C4-2B (cell line): ENCODE measurements around the gene ADIPOR1.

Experiments used
- ZFX ChIP-seq: fragments of 450-650 bp; IDR thresholded peaks from 2 replicates; pipeline ENCODE4 v1.6.1; 2017
- TF ChIP-seq, protein P1 (sequence below): fragments of 450-650 bp; conservative IDR thresholded peaks from 2 replicates; pipeline ENCODE4 v1.5.1; 2017; ENCODE audit warnings: mild to moderate bottlenecking

DNA sequence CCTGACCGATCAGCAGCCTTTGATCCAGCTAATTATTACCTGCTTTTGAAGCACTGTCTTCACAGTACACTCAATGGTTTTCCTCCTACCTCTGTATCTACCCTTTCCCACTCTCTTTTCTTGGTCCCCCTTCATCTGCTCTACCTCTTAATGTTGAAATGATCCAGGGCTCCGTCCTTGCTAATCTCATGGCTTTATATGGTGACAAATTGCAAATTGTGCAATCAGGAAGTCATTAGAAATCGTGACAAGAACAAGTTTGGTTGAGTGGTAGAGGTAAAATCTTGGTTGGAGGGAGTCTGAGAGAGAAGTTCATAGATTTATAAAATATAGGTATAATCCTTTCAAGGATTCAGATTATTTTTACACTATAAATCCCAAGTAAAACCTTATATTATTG lies 18.5 kb upstream of the ADIPOR1 start:
- TF ChIP-seq, protein P1, sequence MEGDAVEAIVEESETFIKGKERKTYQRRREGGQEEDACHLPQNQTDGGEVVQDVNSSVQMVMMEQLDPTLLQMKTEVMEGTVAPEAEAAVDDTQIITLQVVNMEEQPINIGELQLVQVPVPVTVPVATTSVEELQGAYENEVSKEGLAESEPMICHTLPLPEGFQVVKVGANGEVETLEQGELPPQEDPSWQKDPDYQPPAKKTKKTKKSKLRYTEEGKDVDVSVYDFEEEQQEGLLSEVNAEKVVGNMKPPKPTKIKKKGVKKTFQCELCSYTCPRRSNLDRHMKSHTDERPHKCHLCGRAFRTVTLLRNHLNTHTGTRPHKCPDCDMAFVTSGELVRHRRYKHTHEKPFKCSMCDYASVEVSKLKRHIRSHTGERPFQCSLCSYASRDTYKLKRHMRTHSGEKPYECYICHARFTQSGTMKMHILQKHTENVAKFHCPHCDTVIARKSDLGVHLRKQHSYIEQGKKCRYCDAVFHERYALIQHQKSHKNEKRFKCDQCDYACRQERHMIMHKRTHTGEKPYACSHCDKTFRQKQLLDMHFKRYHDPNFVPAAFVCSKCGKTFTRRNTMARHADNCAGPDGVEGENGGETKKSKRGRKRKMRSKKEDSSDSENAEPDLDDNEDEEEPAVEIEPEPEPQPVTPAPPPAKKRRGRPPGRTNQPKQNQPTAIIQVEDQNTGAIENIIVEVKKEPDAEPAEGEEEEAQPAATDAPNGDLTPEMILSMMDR: no peak
- TF ChIP-seq ZFX: no peak
